NCI-H446 treated with DMSO at 0.1 percent for 48 hours (cell line): Measurements from ENCODE around the gene CPA3.

ENCODE experiments used
- DNase-seq: peaks from one replicate; lab custom pipeline; 2025; lab: John Stamatoyannopoulos, UW

Gene CPA3, protein sequence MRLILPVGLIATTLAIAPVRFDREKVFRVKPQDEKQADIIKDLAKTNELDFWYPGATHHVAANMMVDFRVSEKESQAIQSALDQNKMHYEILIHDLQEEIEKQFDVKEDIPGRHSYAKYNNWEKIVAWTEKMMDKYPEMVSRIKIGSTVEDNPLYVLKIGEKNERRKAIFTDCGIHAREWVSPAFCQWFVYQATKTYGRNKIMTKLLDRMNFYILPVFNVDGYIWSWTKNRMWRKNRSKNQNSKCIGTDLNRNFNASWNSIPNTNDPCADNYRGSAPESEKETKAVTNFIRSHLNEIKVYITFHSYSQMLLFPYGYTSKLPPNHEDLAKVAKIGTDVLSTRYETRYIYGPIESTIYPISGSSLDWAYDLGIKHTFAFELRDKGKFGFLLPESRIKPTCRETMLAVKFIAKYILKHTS

DNA sequence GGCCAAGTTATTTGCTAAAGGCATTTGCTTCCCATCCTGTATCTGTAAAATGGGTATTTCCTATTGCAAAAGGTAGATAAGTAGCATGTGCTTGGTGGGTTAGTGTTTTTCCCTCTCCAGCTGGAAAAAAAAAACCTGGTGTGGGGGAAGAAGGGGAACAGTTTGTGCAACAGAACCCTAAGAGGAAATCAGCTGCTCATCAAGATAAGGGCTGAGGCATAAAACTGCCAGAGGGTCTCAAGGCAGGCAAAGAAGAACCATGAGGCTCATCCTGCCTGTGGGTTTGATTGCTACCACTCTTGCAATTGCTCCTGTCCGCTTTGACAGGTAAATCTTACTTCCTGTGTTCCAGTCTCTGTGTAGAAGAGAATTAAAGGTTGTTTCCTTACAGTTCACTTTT lies at the start of gene CPA3:
TSS of gene CPA3 (plus strand) at position 248 of the 400 bp plus-strand sequence. CDS start at position 260, 12 bp downstream.
- no peak for DNase-seq

DNA sequence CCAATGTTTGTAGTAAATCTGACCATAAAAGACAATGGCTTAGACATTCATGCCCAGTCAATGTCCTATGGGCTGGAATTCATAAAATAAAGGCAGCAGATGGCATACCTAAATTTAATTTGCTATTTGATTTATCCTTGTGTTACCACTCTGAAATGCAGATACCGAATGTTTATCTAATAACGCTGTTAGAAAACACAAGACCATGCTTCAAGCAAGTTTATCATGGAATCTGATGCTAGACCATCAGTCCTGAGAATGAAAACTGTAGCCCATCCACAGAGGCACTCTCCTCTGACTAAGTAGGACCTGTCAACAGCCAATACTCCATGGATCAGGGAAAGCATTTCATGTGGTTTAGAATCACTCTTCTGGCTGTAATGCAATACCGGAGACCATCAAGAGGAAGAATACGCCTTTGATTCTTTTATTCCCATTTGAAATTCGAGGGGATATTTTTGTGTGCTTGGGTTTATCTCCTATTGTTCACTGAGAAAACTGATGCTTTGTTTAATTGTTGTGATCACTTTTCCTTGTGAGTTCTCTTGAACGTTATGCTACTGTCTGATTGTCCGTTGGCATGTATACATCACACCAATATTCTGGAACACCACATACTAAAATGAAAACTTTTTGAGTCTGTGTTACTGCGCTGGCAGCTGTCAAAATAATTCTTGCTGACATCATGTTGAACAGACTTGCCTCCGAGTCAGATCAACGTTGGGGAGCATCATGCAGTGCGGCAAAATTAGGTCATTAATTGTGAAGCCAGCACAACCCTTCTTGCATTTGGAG lies 49.6 kb upstream of the CPA3 start:
- DNase-seq: peak; percentile 8

DNA sequence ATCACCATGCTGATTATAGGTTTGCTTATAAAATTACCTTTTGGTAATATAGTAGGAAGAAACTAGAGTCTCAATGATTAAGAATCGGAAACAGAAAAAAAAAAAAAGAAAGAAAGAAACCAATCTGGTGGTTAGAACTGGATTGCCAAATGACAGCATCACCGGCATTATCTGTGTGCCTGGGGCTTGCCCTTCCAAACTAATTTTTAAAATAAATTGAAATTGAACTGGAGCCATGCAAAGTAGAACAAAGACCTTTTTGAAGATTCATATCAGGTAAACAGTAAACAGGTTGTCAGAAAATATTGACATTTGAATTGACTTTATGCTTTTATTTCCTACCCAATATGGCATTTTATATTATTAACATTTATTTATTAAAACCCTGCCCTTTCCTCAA lies 48.7 kb upstream of the CPA3 start:
- DNase-seq: no peak

DNA sequence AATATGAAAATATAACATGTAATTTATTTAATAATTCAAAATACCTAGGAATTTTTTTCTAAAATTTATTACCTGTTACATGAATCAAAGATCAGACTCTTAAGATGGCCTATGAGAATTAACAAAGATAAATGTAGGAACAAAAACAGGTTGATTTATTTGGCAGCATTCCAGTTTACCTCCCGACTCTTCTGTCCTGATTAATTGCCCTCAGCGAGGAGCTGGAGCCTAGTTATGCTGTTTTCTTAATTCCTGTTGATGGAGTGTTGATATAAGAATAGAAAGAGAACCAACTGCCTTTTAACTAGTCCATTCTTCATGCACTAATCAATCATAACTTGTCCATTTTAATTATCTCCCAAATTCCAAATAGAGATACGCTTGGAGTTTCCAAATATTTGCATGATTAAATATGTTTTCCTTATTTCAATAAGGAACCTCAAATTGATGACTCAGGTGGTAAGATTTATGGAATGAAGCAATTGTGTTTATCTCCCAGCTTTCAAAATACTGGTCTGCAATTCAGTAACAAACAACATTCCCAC lies 48.0 kb upstream of the CPA3 start:
- DNase-seq: peak; percentile 16

DNA sequence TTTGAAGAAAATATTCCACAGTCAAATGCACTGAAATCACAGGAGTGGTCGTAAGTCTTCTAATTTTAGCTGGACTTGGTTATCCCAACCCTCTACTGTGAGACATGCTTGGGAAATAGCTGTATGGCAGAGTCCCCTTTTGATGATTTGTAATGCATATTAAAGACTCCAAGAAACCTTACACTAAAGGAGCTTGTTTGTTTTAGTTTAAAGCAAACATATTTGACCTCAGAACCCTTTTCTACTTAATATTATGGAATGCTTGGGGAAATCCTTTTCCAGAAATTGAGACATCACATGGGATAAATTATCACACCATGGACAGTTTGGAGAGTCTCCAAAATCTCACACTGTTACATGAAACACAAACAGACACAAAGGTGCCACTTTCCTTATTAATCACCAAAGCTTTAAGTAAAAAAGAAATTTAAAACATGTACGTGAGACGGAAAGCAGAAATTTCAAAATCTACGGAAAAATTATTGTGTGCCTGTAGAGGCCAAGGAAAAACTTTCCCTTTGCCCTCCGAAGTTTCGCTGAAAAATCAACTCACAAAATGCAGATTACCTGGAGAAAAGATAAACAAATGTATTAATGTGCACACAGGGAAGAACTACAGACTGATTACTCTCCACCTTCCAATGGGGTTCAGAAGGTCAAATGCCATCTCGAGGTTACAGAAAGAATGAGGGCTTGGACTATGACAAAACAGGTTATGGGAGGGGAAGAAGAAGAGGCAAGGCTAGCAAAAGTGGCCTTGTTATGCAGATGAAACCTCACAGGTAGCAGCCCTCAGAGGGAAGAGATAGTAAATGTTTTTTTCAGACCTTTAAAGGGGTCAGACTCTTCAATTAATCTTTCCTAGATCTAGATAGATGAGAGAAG lies 44.5 kb upstream of the CPA3 start:
- no peak for DNase-seq

DNA sequence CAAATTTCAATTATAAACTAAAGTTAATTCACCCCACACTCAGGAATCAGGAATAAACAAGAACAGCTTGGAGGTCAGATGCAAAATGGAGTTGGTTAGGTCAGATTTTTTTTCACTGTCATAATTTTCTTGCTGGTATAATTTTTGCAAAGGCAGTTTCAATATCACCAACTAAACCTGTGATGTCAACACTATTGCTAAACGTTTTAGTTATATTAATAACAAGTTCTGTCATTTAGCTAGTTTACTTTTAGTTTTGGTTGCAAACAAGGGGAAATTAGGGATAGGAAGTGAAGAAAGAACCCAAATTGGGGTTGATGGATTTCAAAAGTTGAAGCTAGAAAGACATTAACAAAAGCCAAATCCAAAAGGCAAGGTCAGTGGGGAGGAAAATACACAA lies 42.1 kb upstream of the CPA3 start:
- no peak for DNase-seq

DNA sequence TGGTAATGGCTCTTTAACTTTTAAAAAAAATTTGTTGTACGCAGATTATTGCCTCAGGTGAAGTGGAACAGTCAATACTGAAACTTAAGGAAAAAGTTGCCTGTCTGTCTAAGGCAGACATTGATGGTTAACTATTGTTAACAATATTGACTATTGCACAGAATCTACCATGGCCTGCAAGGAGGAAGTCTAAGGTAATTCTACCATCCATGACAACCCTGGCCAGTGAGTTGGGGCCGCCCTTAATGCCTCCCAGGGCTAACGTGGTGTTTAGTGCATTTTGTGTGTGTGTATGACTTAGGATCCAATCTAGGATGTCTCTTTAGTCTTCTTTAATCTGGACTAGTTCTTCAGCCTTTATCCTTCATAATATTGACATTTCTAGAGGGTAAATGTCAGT lies 39.6 kb upstream of the CPA3 start:
- no peak for DNase-seq

DNA sequence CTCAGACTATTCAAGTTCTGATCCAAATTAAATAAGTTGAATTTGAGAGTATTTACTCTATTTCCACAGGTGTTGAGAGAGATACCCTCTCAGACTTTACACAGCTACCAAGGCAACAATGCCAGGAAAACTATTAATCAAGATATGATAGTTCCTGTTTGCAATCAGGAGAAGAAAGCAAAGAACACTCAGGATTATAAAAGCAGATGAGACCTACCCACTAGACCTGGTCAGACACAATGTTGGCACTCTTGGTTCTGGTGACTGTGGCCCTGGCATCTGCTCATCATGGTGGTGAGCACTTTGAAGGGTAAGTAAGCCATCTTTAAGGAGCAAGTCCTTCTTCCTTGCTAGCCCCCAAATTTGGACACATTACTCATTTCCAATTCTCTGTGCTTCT lies 37.5 kb upstream of the CPA3 start, which contains the start of gene CPB1:
TSS of gene CPB1 (plus strand) at position 227 of the 400 bp plus-strand sequence. CDS start at position 240, 13 bp downstream.
- DNase-seq: no peak

DNA sequence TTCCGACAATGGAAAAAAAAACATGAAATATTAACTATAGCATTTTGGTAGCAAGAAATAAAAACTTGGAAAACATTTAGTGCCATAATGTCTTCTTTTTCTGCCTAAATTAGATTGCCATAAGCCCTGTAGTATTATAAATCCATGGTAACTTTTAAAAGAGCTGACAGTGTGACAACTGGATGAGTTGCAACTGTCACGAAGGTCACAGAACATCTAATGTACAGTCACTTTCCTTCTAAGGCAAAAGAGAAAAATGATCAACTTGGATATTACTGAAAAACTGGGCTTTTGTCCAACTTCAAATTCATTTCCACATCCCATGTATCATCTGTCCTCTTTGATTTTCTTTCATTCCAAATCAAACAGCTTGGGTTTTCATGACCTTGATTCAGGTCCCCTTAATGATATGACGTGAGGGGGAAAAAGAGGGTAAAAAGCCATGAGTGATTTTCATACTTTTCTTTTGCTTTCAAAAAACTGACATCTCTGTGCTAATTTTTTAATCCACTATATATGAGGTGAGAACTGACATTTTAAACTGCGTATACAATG lies 36.9 kb upstream of the CPA3 start:
- no peak for DNase-seq

DNA sequence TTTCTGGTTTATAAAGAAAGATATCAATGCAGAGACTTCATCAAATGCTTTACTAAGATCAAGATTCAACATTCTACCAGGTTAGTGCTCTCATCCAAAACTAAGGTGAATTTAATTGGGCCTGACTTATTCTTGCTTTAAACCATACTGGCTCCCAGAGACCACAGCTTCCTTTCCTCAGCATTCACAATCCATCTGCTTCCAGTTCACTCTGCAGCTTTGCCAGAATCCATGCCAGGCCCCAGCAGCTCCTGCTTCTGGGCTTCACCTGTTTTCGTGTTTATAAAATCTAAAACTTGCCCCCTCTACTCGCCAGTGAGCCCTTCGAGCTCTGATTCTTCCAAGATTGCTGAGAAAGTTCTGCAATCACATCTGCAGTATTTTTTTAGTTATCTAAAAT lies 35.2 kb upstream of the CPA3 start:
- no peak for DNase-seq

DNA sequence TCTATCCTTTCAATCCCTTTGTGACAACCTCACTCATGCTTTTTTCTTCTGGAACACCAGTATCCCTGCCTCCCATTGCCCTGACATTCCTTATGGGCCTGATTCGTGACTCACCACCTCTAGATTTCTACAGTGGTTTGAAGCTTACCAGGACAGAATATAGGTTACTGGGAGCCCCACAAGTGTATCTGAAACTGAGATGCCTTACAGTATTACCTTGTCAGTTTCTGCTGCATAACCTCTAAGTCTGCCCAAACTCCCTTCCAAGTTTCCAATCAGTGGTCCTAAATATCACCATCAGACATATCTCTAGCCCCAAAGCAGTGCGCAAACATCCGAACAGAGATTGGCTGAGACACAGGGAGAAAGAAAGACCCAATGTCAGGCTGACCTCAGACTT lies 31.9 kb upstream of the CPA3 start:
- DNase-seq: no peak

DNA sequence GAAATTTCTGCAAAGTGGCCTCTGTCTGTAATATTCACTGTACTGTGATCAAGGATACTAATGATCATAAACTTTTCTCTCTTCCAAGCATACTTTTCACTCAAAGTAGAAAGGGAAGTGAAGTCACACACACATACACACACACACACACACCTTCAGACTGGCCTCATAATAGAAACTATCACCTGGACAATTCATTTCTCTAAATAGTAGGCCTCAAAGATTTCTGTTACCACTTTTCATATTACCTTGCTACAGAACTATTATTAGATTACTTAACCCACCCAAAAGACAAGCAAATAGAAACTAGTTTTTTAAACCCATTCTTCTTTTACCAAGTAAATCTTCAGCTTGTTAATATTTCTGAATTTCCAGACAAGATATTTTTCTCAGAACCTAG lies 25.3 kb upstream of the CPA3 start:
- DNase-seq: no peak

DNA sequence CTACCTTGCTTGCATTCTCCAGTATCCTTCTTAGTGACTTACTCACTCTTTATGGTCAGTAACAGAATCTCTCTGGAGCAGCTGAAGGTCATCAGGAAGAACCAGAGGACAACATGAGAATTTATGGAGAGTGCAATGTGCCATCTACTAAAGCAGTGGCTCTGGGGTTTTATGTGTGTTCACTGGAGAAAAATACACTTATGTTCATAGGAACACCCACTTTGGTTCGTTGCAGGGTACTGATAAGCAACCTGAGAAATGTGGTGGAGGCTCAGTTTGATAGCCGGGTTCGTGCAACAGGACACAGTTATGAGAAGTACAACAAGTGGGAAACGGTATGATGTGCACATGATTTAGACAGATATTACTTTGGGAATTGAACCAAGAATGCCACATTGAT lies 24.6 kb upstream of the CPA3 start:
- no peak for DNase-seq

DNA sequence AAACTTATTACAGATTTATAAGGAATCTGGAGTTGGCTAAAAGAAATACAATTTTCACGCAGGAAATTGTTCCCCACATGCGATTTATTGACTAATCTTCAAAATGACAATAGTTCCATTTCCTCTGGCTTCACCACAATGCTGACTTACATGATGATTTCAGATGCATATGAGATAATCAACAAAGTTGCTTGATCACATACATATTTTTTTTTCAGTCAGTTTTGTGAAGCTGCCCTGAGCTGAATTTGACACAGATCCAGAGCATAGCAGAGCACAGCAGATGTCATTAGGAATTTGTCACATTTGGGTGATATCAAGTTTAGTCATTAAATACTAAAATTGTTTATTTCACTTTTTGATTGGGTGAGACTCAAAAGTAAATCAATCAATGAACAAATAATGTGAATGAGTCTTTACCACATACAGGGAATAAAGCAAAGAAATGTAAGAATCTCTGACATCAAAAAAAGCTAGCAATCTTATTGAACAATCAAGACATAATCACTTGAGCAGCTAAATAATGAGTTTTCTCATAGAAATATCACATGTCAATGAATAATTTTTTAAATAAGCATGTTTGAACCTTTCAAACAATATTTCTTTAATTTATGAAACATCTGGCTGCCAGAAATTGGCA lies 19.2 kb upstream of the CPA3 start:
- no peak for DNase-seq

DNA sequence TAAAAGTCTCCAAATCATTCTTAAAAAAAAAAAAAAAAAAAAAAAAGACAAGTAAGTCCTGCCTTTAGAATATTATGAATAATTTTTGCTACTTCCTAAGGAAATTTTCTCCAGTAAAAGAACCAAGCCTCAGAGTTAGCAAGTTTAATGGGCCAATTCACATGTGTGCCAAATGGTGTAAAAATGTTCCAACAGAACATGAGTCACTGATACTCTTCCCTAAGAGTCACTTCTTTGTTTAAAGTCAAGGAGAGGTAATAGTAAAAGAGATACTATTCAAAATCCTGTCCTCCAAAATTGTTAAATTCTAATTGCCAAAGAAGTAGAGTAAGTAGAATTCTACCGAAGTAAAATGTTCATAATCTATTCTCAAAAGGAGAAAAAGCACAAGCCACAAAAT lies 17.7 kb upstream of the CPA3 start:
- DNase-seq: no peak

DNA sequence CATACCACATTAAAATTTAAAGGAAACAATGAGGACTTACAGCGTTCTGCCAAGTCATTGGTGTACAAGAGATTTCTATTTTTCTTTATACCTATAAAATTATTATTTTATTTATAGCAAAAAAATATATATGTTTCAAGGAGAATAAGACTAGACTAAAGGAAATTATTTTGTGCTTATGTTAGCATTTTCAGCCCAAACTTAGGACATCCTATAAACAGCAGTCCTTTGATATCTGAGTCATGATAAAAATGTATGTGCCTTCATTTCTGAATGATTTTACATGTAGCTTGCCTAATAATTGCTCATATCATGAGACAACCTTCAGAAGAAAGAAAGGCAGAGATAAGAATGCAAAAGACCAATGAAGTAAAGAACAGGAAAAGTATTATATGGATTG lies 16.7 kb upstream of the CPA3 start:
- DNase-seq: no peak

DNA sequence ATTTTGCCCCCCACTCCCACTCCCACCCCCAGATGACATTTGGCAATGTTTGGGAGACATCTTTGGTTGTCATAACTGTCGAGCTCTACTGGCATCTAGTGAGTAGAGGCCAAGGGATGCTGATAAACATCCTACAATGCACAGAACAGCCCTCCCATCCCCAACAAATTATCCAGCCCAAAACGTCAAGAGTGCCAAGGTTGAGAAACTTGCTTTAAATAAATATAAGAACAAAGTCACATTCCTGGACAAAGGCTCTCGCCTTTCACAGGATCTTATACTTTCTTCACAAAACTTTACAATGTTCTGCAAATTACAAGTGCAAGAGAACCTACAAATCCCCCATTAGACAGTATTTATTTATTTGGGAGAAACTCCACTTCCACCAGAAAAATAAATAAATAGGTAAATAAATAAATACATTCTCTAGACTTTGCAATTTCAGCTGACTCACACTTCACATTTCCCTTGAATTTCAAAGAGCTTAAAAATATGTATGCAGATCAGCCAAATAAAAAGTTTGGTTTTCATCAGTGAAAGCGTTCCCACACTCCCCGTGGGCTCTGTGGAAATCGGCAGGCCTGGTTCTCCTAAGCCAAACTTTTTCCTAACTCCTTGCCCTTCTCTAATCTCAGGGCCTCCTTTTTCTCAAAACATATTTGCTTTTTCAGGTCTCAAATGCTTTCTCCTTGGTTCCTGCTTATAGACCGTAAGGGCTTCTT lies 12.7 kb upstream of the CPA3 start:
- DNase-seq: no peak

DNA sequence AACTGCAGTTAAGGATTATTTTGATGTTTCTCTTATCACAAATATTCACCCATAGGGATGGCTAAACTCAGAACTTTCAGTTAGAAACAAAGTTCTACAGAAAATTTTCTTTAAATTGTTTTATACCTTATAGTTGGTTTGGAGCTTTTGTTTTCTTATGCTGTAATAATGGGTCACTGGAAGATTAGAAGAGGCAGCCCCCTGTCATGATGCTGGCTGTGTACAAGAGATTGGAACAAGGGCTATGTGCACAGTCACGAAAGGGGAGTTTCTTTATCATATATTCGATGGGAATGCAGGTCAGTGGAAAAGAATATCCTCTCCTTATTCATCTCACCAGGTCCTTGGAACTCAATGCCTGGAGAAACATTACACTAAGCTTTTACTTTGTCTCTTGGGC lies 12.0 kb upstream of the CPA3 start:
- no peak for DNase-seq

DNA sequence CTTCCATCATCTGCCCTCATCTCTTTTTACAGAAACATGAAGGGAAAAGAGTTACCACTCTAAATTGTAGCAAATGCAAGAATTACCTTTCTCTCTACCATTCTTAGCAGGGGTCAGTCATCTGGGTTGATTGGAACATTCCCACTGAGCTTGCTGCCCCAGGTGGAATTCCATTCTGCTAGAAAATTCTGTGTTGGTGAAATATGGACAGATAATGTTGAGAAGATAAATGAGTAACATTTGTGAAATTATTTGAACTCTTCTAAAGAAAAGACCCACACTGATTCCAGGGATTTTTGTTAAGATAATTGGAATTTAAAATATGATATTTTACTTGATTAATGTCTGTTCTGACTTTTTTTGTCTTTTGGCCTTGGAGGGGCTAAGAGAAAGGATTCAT lies 11.0 kb upstream of the CPA3 start:
- DNase-seq: no peak

DNA sequence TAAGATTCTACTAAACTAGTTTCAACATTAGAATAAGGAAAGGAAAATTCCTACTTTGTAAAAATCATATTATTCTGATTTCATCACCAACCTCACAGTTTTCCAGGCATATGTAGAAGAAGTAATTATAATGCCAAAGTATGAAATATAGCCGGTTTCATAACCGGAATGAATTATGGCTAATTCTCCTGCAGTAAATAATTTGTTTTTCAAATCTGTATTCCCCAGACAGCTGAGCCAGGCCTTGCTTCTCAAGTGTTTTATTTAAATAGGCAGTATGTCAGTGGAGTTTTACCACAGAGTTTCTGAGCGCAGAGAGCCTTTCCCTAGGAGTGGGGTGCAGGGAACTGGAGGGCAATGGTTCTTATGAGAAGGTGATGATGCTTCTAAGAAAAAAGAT lies 8.7 kb upstream of the CPA3 start:
- no peak for DNase-seq

DNA sequence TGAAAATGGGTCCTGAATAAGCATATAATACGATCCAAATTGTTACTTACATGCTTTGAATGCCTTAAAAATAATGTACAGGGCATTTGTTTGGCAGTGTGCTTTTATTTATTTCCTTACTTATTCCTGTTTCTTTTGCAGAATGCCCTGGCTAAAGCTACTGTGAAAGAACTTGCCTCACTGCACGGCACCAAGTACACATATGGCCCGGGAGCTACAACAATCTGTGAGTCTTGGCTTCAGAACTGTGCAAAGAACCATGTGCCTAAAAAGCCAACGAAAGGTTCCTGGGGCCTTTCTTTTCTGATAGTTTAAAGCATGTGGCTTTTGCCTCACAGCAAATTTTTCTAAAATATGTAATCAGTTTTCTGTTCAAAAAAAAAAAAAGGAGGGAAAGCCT lies 7.8 kb upstream of the CPA3 start:
- no peak for DNase-seq
